Ishikawa (cell line): ENCODE data around the gene RNF135.

Experiments used
- CEBPB ChIP-seq: IDR thresholded peaks from 2 replicates; pipeline ENCODE4 v1.6.1; 2012
- CREB1 ChIP-seq: IDR thresholded peaks from 2 replicates; pipeline ENCODE4 v1.6.1; 2012; ENCODE audit warnings: low read depth
- EGR1 ChIP-seq: IDR thresholded peaks from 2 replicates; pipeline ENCODE4 v1.6.1; 2012
- EP300 ChIP-seq: IDR thresholded peaks from 2 replicates; pipeline ENCODE4 v1.6.1; 2012; ENCODE audit warnings: borderline replicate concordance
- MAX ChIP-seq: IDR thresholded peaks from 2 replicates; pipeline ENCODE4 v1.6.1; 2012
- NFIC ChIP-seq: IDR thresholded peaks from 2 replicates; pipeline ENCODE4 v1.6.1; 2012
- RAD21 ChIP-seq: IDR thresholded peaks from 2 replicates; pipeline ENCODE4 v1.6.1; 2012; ENCODE audit warnings: low read depth
- TAF1 ChIP-seq: IDR thresholded peaks from 2 replicates; pipeline ENCODE4 v1.6.1; 2012; ENCODE audit warnings: low read depth, mild to moderate bottlenecking
- TCF12 ChIP-seq: IDR thresholded peaks from 2 replicates; pipeline ENCODE4 v1.6.1; 2012; ENCODE audit warnings: low read depth
- TEAD4 ChIP-seq: IDR thresholded peaks from 2 replicates; pipeline ENCODE4 v1.6.1; 2012
- USF1 ChIP-seq: IDR thresholded peaks from 2 replicates; pipeline ENCODE4 v1.6.1; 2012
- YY1 ChIP-seq: IDR thresholded peaks from 2 replicates; pipeline ENCODE4 v1.6.1; 2012; ENCODE audit warnings: low read depth
- ZBTB7A ChIP-seq: IDR thresholded peaks from 2 replicates; pipeline ENCODE4 v1.6.1; 2012; ENCODE audit warnings: low read depth
- TF ChIP-seq, protein P1 (sequence below): IDR thresholded peaks from 2 replicates; pipeline ENCODE4 v1.6.1; 2012; ENCODE audit warnings: low read depth, mild to moderate bottlenecking

RNF135 gene

GRCh38 chr17:31031841-31032240 is 61.0 kb downstream of the RNF135 start:
- no peak for TF ChIP-seq YY1
- TF ChIP-seq ZBTB7A: no peak

DNA sequence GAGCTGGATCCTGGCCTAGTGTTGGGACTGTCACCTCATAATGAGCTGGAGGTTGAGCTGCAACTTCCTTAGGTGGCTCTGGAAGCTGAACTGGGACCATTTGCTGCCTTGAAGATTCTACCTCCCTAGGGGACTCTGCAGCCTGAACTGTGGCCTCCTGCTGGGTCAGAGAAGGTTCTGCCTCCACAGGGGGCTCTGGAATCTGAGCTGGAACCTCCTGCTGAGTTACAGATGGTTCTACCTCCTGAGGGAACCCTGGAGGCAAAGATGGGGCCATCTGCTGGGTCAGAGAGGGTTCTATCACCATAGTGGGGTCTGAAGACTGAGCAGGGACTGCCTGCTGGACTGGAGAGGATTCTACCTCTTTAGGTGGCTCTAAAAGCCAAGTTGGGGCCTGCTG is 77.3 kb downstream of the RNF135 start:
- TF ChIP-seq CREB1 (no peak), TEAD4 (no peak), TAF1 (no peak), EGR1 (no peak), USF1 (no peak), ZBTB7A (no peak), TCF12 (no peak), CEBPB (no peak), NFIC (no peak), RAD21 (no peak), EP300 (no peak), YY1 (no peak)
- TF ChIP-seq, protein P1, sequence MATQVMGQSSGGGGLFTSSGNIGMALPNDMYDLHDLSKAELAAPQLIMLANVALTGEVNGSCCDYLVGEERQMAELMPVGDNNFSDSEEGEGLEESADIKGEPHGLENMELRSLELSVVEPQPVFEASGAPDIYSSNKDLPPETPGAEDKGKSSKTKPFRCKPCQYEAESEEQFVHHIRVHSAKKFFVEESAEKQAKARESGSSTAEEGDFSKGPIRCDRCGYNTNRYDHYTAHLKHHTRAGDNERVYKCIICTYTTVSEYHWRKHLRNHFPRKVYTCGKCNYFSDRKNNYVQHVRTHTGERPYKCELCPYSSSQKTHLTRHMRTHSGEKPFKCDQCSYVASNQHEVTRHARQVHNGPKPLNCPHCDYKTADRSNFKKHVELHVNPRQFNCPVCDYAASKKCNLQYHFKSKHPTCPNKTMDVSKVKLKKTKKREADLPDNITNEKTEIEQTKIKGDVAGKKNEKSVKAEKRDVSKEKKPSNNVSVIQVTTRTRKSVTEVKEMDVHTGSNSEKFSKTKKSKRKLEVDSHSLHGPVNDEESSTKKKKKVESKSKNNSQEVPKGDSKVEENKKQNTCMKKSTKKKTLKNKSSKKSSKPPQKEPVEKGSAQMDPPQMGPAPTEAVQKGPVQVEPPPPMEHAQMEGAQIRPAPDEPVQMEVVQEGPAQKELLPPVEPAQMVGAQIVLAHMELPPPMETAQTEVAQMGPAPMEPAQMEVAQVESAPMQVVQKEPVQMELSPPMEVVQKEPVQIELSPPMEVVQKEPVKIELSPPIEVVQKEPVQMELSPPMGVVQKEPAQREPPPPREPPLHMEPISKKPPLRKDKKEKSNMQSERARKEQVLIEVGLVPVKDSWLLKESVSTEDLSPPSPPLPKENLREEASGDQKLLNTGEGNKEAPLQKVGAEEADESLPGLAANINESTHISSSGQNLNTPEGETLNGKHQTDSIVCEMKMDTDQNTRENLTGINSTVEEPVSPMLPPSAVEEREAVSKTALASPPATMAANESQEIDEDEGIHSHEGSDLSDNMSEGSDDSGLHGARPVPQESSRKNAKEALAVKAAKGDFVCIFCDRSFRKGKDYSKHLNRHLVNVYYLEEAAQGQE: no peak

DNA sequence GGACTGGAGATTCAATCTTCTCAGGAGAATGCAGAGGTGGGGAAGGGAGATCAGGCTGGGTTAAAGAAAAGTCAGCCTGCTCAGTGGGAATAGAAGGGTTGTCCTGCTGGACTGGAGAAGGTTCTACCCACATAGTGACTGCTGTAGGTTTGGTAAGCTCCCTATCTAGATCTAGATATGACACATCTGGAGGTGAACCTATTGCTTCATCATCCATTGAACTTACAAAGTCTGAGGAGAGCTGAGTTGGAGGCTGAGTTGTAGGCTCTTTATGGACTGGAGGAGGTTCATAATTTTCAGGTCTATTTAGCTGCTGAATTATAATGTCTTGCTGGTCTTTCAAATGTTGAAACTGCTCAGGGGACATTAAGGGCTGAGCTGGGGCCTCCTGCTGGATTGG is 77.9 kb downstream of the RNF135 start:
- no peak for TF ChIP-seq EP300
- TF ChIP-seq TCF12: no peak
- TF ChIP-seq NFIC: no peak
- no peak for TF ChIP-seq MAX
- no peak for TF ChIP-seq CEBPB
